ENCODE measurements around the gene AQP12B.
"Not testable (repeated sequence)": the region's sequence is repeated elsewhere in the genome, so short reads cannot be mapped to it uniquely, and the experiment has no call there.

AQP12B gene

GRCh38 chr2:240680185-240680584 lies 2.5 kb downstream of the AQP12B start:
- DNase-seq = not testable (repeated sequence)

DNA sequence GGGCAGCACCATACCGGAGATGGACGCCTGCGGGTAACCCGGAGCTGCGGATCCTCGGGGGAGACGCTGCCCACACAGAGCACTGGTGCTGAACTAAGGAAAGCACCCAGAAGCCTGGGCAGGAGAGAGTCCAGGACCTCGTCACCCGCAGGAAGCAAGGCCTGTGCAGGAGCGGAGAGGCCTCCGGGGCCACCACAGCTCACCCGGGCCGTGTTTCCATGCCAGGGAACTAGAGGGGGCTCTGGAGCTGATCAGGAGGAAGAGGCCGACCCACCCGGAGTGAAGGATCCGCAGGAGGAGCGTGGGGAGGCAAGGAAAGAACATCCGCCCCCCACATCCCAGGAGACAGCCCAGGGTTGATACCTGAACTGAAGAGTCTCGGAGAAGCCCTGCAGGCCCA lies 3.8 kb downstream of the AQP12B start:
- not testable (repeated sequence) for DNase-seq

DNA sequence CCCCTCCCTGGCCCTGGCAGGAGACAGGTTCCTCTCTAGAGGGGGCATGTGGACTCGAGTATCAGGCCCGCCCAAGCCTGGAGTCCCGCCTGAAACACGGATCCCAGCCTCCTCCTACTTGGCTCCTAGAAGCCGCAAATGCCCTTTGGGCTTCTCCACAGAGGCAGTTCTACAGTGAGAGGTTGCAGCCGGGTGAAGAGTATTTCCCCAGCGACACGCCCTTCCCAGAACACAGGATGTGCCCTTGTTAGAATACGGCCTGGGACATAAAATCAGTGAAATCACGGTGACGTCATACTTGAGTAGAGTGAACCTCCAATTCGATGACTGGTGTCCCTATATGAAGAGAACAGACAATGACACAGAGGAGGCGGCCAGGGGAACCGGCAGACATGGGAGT lies 4.6 kb downstream of the AQP12B start:
- not testable (repeated sequence) for DNase-seq

GRCh38 chr2:240675345-240675744 lies 7.3 kb downstream of the AQP12B start:
- DNase-seq = not testable (repeated sequence)

GRCh38 chr2:240674461-240675184 lies 8.1 kb downstream of the AQP12B start:
- not testable (repeated sequence) for DNase-seq

DNA sequence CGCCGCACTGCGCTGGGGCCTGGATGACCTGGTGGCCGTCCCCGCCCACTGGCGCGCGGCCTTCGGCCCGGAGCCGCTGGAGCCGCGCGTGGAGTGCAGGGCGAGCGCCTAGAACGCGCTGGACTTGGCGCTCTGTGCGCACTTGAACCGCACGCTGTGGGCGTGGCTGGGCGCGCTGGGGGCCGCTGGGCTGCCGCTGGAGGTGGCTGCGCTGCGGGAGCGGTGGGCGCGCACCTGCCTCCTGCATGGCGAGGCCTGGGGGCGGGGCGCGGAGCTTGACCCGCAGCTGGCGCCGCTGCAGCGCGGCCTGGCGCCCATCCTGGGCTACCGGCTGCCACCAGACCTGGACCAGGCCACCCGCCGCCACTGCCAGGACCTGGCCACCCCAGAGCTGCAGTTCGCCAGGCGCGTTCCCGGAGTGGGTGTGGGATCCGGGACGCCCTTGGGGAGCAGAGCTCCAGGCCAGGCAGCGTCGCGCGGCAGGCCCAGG lies 9.9 kb downstream of the AQP12B start:
- DNase-seq = no peak

GRCh38 chr2:240672076-240672700 lies 10.5 kb downstream of the AQP12B start:
- DNase-seq = no peak

DNA sequence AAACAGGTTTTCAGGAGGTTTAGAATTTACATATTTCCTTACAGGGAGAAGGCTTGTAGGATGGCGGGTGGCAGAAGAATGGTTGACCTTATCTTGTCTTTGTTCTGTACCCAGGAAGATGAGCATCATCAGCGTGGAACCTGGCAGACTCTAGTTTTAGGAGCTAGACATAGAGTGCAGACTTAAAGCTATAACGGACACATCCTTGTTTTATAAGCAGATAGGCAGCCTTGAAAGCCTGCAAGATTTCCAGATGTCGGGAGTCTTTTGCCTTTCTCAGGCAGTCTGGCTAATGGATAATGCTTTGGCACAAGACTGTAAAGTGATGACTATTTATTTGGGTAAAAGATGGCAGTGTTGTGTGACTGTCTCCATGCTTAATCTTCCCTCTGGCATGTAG lies 11.7 kb downstream of the AQP12B start:
- no peak for DNase-seq

GRCh38 chr2:240670402-240670801 lies 12.3 kb downstream of the AQP12B start:
- DNase-seq = no peak

DNA sequence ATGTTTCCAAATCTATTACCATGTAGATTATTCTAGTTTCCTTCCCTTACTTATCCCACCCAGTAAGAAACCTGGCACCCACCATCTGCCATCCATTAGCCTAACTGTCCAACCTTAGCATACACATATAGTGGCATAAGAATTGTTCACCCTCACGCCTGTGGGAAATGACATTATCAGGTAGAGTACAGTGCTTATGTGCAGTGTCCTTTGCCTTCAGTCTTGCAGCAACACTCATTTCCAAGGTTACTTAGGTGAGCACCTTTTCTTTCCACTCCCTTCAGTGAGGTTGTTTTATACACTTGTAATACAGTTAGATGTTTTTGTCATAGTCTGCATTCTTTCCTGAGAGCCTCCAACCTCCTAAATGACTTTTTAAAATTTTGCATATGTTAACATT lies 18.1 kb downstream of the AQP12B start:
- DNase-seq = no peak

GRCh38 chr2:240663546-240664190 lies 19.0 kb downstream of the AQP12B start:
- peak; percentile 11 for DNase-seq

- no peak for DNase-seq
Measured at GRCh38 chr2:240662681-240663080, 20.0 kb downstream of the AQP12B start.

GRCh38 chr2:240659883-240660282 lies 22.8 kb downstream of the AQP12B start:
- DNase-seq = not testable (repeated sequence)

DNA sequence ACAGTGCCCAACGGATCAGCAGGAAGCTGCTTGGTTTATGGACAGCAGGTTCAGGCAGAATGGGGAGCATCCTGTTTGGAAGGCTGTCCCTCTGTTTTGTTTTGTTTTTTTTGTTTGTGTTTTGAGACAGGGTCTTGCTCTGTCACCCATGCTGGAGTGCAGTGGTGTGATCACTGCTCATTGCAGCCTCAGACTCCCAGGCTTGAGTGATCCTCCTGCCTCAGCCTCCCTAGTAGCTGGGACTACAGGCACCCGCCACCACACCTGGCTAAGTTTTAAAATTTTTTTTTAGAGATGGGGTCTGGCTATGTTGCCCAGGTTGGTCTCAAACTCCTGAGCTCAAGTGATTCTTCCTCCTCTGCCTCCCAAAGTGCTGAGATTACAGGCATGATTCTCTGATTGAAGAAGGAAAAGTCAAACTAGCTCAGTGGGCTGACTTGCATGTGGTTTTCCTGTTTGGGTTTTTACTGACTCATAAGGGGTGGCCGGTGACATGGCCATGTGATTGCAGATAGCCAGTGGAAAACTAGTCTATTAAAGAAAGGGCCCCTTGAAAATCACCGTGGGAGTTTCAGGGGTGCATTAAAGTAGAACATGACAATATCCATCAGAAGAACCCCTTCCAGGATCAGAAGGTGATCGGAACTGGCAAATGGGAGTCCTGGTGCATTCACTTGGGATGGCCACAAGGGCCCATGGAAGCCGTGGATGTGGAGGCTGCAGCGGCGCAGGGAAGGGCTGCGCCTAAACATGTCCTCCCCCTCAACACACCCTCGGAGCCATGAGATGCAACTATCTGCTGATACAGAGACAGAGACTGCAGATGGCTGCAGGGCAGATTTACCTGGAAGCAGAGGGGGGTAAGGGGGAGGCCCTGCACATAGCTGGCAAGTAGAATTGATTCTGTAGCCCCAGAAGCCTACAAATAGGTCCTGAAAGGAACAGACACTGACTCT lies 26.5 kb downstream of the AQP12B start:
- peak; percentile 69 for DNase-seq

- DNase-seq = no peak
Measured at GRCh38 chr2:240651185-240651584, 31.5 kb downstream of the AQP12B start.

DNA sequence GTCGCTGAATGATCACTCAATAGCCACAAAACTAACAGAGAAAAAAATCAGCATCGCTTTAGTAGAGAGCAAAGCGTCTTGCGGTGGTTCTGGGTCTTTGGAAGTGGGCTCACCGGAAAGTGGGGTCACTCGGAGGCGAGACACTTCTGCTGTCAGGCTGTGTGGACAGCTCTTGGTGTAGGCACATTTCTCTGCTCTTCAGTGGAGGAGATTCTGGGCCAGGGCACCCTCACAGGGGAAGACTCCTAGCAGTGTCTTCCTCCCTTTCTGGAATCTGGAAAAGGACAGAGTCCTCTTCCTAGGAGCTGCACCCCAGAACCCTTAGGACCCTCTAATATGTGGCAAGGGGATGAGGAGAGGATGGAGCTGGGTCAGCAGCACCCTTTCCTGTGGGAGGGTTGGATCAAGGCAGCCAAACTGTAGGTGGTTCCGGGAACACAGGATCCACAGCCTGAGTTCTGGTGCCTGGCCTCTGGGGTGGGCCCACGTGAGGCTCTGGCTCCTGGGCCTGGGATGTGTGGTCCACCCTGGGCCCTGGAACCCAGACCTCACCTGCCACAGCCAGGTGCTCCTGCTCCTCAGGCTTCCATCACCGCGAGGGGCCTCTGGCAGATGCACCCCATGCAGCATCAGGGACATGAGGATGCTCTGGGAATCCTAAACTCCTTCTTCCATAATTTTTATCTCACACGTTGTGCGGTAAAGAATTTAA lies 32.3 kb downstream of the AQP12B start:
- DNase-seq = no peak

DNA sequence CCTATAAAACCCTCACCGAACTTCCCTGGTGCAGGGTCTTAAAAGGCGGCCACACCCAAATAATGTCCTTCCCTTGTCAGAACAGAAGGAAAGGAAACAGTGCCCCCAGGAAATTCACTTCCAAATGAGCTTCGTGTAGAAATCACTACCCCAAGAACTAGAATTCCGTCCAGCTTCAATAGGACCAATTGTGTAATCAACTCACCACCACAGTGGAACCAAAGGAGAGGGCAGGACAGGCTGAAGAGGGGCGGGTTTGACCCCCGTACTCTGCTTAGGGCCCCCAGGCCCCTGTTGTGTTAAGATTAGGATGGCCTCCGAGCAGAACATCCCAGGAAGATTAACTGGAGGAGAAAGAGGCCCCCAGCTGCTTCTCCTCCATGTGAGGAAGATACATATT lies 33.4 kb downstream of the AQP12B start:
- DNase-seq = no peak

- no peak for DNase-seq
Measured at GRCh38 chr2:240648650-240649275, 33.9 kb downstream of the AQP12B start.

DNA sequence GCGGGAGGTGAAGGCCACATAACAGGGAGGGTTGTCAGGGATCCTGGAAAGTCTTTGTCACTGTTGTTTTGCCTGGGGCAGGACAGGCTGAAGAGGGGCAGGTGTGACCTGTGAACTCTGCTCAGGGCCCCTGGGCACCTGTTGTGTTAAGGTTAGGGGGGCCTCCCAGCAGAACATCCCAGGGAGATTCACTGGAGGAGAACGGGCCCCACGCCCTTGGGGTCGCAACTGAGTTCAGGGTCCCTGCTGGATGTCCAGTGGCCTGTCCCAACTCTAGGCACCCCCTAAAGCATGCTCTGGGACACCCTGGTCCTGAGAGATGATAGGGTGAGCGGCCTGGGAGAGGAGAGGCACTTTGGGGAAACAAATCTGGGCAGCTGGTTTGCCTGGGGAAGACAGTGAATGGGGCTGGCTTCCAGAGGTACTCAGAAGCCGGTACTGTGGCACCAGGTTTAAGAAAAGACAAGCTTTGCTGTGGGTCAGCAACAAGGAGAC lies 34.5 kb downstream of the AQP12B start:
- DNase-seq = no peak

DNA sequence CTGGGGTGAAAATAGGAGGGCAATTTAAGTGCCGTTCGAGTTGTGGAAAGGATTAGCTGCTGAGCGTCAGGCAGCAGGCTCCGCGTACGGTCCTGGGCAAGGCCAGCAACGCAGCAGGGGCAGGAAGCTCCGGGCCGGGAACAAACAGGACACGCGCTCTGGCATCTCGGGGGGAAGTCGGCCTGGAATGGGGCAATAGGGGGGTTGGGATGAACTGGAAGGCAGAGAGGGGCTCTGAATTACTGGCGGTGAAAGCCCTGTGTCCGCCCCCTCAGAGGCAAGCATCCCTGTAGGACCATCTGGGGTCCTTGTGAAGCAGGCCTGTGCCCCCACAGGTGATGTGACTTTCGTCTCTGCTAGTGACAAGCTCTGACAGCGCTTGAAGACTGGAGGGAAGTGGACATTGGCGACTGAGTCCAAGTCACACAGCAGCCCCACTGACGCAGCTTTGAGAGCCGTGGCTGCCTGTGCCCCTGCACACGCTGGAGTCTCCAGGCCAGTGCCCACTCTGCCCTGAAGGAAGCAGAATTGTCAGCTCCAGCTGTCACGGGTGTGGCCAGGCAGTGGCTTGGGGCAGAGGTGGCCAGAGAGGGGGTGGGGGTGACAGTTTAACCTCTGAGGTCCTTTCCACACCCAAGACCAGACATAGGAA lies 35.1 kb downstream of the AQP12B start:
- no peak for DNase-seq

All from inflammatory macrophage treated with lipopolysaccharide for 4 hours (primary cell).